ENCODE results near the gene SPDEF.
A peak's percentile ranks its signal among the peaks of the same experiment; 100 is the strongest.

SPDEF gene

DNA sequence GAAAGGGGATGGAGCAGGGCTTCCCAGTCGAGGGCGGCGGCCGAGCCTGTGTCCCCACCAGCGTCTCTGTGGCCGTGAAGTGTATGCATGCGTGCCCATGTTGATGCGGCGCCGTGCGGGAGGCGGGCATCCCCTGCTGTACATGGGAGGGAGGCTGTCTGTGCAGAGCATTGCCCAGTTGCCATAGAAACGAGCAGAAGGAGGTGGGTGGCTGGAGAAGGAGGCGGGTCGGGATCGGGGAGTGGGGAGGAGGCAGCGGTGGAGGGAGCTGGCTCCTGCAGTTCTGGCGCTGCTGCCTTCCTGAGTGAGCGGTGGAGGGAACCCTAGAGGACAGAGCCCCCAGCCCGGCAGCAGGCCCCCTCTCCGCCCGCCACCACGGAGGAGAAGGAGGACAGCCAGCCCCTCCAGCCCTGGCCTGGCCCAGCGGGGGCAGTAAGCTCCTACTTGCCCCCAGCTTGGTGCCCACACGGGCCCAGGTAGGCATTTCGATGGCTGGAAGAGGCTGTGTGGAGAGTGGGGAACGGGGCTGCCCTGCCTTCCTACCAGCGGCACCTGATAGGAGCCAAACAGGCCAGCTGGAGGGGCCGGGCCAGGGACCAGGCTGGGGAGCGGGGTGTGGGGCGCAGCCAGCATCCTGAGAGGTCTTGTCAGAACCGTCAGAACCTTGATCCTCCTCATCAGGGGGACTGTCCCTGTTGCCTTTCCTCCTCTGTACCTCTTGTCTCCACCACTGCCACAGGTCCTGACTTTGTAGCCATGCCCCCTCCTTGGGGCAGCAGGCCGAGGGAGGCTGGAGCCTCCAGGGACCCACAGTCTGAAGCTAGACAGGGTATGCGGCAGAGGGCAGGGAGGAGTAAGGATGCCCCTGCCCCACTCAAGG, 41.3 kb downstream of the SPDEF start:
- DNase-seq (peak; percentile 26), ATAC-seq (no peak)

DNA sequence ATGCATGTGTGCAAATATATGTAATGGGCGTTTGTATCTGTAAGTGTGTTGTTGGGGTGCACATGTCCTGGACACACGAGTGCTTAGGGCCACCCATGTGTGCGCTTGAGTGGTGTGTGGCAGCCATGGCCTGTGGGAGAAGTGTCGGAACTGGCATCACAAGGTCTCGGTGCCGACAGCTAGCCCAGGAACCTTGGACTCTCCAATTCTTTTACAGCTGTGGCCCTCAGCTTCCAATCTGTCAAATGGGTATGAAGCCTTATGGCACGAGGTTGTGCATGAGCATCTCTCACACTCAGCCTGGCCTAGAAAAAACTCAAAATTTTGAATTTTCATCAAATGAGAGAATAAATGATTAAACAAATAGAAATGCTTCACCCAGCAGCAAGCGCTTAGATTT, 42.0 kb downstream of the SPDEF start:
- DNase-seq (no peak), ATAC-seq (no peak)

DNA sequence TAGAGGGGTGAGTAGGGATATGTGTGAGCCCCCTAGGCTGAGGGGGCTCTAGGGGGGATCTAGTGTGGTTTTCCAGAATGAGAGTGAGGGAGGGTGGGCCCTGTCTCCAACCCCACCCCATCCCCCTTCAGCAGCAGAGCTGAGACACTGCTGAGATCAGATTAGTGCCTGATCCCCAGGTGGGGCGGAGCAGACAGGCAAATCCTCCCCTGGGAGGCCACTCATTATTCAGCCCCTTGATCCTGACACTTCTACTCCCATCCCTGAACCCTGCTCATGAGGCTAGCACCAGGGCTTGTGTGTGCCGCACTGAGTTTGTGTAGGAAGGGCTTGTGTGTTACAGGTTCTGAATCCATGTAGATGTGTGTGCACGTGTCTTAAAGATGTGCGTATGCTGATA, 42.5 kb downstream of the SPDEF start:
- ATAC-seq: no peak

DNA sequence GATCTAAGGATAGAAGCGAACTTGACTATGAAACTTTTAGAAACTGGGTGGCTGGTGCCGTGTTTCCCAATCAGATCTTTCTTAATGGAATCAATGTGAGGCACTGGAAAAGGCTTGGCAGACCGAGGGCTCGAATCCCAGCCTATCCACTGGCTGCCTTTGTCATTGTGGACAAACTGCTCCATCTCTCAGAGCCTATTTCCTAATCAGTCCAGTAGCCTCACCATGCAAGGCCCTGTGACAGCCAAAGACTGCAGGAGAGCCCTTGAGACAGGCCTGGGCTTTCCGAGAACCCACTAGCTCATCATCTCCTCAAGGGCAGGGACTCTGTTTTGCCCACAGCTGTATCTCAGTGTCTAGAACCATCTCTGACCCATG, 43.4 kb downstream of the SPDEF start:
- DNase-seq (no peak), ATAC-seq (no peak)

More for the DNA sequence above, 42.5 kb downstream of the SPDEF start:
- DNase-seq: no peak

DNA sequence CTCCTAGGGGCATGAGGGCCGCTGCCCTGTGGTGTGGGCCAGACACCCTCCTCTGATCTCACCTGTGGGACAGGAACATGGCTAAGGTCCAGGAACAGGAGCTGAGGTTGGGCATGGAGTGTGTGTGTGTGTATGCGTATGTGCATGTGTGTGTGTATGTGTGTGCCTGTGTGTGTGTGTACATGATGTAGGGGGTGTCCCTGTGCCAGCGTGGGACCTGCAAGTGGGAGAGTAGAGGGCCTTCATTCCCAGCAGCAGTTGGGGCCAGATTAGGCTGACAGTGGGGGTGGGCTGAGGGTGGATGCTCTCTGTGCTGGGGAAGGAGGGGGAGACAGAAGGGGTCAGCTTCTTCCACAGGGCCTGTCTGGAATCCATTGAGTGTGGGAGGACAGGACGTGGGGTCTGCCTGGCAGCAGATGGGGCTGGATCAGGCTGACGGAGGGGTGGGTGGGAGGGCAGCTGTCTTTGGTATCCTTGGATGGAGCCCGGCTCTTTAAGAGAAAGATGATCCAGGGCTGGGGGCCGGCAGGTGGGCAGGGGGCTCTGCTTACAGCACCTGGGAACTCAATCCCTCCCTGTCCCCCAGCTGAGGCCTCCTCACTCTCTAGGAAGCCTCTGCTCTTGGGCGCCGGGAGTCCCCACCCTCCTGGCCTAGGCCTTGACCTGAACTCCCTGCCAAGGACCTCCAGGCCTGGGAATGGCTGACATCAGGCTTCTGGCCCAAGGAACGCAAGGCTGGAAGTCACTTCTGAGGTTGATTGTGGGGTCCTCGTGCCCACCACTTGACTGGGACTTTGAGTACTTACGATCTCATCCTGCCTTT, 44.0 kb downstream of the SPDEF start:
- DNase-seq (no peak), ATAC-seq (no peak)

DNA sequence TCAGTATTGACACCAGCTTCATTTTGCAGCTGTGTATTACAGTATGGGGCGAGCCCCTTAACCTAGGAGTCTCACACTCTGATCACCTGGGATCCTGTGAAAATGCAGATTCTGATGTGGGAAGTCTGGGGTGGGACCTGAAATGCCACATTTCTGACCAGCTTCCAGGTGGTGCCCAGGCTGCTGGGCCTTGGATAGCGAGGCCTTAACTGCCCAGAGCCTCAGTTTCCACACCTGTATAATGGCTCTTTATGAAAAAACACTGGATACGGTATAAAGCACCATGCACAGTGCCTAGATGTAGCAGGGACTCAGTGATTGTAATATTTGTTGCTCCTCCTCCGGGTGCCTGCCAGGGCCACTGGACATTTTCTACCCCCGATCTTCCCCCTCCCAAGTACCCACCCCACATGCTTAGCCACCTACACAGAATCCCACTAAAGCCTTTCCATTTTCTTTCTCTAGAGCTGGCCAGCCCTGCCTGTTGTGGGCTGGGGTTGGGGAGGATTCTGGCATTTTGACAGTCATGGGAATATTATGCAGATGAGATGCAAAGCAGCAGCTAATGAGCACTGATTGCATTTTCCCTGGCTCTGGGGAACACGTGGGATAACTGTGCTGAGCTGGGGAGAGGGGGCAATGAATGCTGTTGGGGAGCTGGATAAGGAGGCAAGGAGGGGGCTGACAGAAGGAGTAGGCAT, 44.8 kb downstream of the SPDEF start:
- ATAC-seq: no peak
- DNase-seq: no peak

DNA sequence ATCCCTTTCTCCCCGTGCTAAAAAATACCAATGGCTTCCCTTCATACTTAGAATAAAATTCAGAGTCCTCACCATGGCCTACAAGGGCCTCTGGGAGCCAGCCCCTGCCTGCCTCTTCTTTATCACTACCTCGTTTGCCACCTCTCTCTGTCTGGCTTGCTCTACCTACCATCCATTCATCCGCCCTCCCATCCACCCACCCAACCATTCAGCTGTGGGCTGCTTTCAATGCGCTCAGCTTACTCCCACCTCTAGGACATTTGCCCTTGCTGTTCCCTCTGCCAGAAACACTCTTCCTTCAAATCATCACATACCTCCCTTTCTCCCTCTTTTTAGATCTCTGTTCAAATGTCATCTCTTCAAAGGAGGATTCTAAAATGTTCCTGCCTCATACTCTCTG, 45.8 kb downstream of the SPDEF start:
- no peak for DNase-seq
- ATAC-seq: no peak

DNA sequence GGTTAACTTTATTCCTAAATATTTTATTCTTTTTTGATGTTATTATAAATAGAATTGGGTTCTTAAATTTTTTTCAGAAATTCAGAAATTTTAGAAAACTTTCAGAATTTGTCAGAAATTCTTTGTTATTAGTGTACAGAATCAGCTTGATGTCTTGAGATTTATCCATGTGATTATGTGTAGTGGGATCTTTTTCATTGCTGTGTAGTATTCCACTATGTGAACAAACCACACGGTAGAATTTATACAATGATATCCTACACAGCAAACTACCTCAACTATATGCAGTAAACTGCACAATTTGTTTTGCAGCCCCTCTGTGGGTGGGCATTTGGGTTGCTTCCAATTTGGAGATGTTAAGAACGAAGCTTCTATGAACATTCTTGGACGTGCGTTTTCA, 46.3 kb downstream of the SPDEF start:
- ATAC-seq: no peak

DNA sequence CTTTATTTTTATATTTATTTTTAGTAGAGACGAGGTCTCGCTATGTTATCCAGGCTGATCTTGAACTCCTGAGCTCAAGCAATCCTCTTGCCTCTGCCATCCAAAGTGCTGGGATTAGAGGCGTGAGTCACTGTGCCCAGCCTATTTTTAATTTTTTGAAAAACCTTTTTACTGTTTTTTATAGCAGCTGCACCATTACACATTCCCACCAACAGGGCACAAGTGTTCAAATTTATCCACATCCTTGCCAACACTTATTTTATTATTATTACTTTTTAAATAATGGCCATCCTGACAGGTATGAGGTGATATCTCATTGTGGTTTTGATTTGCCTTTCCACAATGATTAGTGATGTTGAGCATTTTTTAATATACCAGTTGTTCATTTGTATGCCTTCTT, 47.7 kb downstream of the SPDEF start:
- no peak for DNase-seq
- ATAC-seq: no peak

More for the DNA sequence above, 46.3 kb downstream of the SPDEF start:
- DNase-seq: no peak

DNA sequence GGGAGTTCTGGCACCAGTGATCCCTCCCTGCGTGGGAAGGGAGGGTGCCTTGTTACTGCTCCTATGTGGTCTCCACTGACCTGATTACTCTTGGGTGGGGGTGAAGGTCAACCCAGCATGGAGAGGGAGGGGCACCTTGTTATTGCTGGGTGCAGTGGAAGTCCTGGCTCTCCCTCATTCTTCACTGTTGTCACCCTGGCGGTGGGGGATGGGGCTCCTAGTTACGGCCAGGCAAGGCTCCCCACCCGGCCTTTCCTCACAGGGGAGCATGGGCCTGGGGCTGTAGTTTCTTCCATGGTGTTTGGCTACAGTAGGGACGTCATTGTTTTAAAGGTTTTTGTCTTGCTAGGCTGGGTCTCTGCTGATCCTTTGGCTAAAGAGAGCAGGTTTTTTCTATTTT, 49.4 kb downstream of the SPDEF start:
- ATAC-seq (no peak), DNase-seq (no peak)

DNA sequence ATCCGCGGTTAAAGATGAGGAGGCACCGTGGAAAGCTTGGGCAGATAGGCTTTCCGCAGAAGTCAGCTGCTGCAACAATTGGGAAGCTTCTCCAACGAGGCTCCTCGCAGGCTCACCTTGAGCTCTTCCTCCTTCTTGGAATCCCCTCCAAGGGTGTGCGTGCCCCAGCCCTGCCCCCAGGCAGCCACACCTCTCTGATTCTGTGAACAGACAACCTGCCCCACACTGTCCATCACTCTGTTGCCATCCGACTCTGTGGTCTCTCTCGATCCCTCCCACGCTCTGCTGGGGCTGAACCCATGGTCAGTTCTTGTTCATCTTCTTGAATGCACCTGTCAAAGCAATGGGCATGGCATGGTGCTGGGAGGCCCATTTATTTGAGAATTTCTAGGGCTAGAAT, 58.7 kb downstream of the SPDEF start:
- DNase-seq (no peak), ATAC-seq (no peak)

DNA sequence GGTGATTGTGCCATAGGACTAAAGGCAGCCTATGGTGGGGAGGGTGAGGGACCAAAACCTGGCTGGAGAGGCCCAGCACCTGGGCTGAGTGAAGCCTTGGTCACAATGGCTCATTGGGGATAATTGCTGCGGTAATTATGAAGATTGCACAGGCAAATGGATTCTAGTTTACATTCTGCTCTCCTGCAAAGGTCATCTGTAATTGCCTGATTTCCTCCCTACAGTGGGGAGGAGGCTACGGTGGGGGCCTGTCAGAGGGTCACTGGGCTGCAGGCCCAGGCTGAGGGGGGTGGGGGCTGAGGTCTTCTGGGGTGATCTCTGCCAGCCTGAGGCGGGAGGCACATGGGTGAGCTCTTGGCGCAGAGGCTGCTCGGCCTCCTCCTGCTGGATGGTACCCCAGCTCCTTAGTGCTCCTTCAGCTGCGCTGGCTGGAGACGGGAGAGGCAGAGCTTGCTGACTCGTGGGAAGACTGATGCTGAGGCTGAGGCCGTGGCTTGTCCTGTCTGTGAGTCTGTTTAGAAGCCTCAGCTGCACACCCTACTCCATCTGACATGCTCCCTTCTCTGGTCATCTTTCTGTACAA, 59.9 kb downstream of the SPDEF start:
- DNase-seq (no peak), ATAC-seq (no peak)

DNA sequence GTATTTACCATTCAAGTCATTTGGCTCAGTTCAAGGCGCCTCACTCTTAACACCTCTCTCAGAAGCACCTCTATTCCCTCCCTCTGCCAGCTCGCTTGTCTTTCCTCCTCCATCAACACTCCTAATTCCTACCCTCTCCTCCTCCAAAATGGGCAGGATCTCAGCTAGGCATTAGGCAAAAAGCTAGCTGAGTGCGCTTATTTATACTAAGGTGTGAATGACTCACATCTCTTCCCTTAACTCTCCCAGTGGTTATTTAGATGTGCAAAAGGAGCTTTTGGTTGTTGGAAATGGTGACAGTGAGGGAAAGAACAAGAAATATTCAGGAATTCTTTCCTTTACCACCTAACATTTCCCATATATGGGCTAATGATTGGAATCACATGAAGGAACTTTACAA, 61.2 kb downstream of the SPDEF start:
- no peak for ATAC-seq
- DNase-seq: no peak

DNA sequence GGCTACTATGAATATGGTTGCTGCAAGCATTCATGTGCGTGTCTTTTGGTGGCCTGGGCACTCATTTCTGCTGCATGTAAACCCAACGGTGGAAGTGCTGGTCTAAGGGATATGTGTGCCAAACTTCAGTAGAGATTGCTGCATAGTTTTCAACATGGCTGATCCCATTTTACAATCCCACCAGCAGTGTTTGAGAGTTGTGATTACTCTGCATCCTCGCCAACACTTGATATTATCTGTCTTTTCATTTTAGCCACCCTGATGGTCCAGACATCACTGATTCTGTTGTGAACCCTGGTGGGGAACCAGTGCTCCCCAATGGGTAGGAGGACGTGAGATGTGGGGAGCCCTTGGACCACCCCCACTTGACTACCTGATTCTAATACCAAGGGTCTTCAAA, 62.8 kb downstream of the SPDEF start:
- ATAC-seq (no peak), DNase-seq (no peak)

DNA sequence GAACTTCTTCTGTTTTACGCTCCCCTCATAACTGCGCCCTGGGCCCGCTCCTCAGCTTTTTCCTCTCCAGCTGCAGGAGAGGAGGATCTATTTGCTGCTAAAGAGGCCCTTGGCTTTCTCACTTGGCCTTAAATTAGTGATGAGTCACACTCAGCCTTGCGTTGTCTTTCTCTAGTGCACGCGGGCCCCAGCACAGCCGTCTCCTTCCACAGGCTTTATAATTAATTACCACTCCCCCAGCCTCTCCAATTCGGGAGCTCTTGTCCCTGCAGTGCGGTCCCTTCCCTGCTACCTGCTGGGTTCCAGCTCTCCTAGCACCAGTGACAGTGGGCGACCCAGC, 65.1 kb downstream of the SPDEF start:
- DNase-seq (no peak), ATAC-seq (no peak)

DNA sequence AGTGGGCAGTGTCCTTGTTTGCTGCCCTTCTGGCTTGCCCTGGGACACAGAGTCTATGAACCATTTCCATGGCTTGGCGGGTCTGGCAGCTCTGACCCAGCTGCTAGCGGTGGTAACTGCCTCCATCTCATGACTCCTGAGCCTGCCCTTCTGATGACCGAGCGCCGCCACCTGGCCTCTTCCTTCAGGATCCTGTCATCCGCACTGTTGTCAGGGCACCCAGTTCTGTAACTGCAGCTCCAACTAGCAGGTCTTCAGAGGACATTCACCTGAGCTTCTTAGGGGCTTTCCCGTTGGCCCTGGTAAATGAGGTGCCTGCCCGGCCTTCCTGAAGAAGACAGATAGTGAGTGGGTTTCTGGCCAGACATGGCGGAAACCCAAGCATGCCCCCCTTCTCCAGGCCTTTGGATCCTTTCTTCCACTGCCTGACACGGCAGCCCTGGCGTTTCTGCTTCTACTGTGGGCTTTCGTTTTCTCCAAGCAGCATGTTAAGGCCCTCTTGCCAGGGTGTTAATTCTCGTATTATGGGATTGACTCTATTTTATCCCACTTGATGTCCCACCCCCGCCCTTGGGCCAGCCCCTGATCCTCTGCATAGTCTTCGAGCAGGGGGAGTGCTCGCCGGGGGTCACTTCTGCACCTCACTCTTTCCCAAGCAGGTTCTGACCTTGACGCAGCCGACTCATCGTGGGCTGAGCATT, 65.6 kb downstream of the SPDEF start:
- no peak for DNase-seq
- no peak for ATAC-seq

DNA sequence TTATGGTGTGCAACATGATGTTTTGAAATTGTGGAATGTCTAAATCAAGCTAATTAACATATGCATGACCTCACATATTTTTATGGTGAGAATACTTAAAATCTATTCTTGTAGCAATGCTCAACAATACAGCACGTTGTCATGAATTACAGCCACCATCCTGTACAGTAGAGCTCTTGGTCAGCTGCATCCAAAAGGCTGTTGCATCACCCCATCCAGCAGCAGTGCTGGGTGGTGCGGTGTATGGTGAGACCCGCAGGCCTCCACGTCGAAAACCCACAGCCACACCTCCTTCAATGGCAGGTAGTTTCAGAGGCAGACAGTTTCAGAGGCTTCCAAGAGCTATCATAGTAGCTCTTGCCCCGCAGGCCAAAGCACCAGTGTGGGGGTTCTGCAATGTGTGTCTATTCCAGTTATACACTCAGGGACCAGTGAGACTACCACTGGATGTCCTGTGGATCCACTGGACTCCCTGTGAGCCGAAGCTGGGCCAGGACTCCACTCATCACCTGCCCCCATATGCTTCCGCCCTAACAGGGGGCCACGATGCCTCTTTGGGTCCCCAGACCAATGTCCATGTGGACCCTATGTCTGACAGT, 66.8 kb downstream of the SPDEF start:
- ATAC-seq (no peak), DNase-seq (no peak)

Measured in stimulated activated naive CD8-positive, alpha-beta T cell treated with anti-CD3 and anti-CD28 coated beads, Interleukin-15, Interleukin-2, amounts not matched to agents 100 U/mL and 50 U/mL, for 24 hours (primary cell).